IMR-90 (cell line): ENCODE results near the gene COLEC11. TPM values are rescaled to one million over a fixed set of nuclear protein-coding genes. Genes with fewer than 3 reads are reported as not detected.

ENCODE experiments used
- ATAC-seq: fragments of 200-7000 bp; cut with Tn5 transposase; 2 replicates; pipeline ENCODE4 v1.9.1; 2020; ENCODE audit warnings: low read depth, mild to moderate bottlenecking, moderate library complexity
- BruUV-seq: library from RNA; stranded (reverse); fragments of 400-500 nt; replicated peaks from 2 replicates; lab custom pipeline; 2021; lab: Mats Ljungman, UMichigan
- CTCF ChIA-PET: fragments of 300-600 bp; formaldehyde crosslinking; extraction: SDS; loops from one replicate; lab custom pipeline; 2021; ENCODE audit warnings: antibody characterized with exemption; lab: Yijun Ruan, JAX
- POLR2A ChIA-PET: fragments of 300-600 bp; sonication (Branson Sonifier 250); formaldehyde crosslinking; loops from one replicate; lab custom pipeline; 2022; ENCODE audit warnings: antibody characterized with exemption; ENCODE audit not compliant: unreplicated experiment; lab: Charles Lee
- DNase-seq: peaks from one replicate; pipeline ENCODE4 v3.0.0; 2013
- H2AFZ ChIP-seq: replicated peaks from 2 replicates; pipeline ENCODE3; 2013; ENCODE audit warnings: low read length, mild to moderate bottlenecking; ENCODE audit not compliant: poor library complexity
- H2AK5ac ChIP-seq: 2 replicates; pipeline ENCODE4 v1.6.1; 2013; ENCODE audit warnings: low read depth, low read length, inconsistent platforms
- H2AK9ac ChIP-seq: replicated peaks from 2 replicates; pipeline ENCODE3; 2013; ENCODE audit warnings: mild to moderate bottlenecking, low read depth, low read length, moderate library complexity; ENCODE audit not compliant: poor library complexity
- H2BK120ac ChIP-seq: 2 replicates; pipeline ENCODE4 v1.6.1; 2013; ENCODE audit warnings: low read depth, low read length, inconsistent platforms
- H2BK15ac ChIP-seq: 3 replicates; pipeline ENCODE4 v1.6.1; 2013; ENCODE audit warnings: low read depth, low read length, inconsistent platforms
- H2BK20ac ChIP-seq: 2 replicates; pipeline ENCODE4 v1.6.1; 2013; ENCODE audit warnings: low read depth, mild to moderate bottlenecking, inconsistent platforms, low read length, moderate library complexity
- H2BK5ac ChIP-seq: 2 replicates; pipeline ENCODE4 v1.6.1; 2013; ENCODE audit warnings: mild to moderate bottlenecking, low read depth, low read length, inconsistent platforms; ENCODE audit not compliant: poor library complexity, severe bottlenecking
- H3K14ac ChIP-seq: replicated peaks from 2 replicates; pipeline ENCODE4 v1.6.1; 2013; ENCODE audit warnings: low read depth, low read length, inconsistent platforms
- H3K18ac ChIP-seq: 2 replicates; pipeline ENCODE4 v1.6.1; 2013; ENCODE audit warnings: low read depth, low read length, control low read depth
- H3K23ac ChIP-seq: 2 replicates; pipeline ENCODE4 v1.6.1; 2013; ENCODE audit warnings: low read depth, low read length, inconsistent platforms
- H3K27ac ChIP-seq: 2 replicates; pipeline ENCODE4 v1.5.1; 2013; ENCODE audit warnings: mild to moderate bottlenecking, control low read depth, low read length; ENCODE audit not compliant: insufficient read depth
- H3K27me3 ChIP-seq: 2 replicates; pipeline ENCODE4 v1.6.1; 2013; ENCODE audit warnings: low read length; ENCODE audit not compliant: control insufficient read depth, insufficient read depth
- H3K36me3 ChIP-seq: 2 replicates; pipeline ENCODE4 v1.6.1; 2013; ENCODE audit warnings: low read length, mixed read lengths; ENCODE audit not compliant: control insufficient read depth, insufficient read depth
- H3K4ac ChIP-seq: 2 replicates; pipeline ENCODE4 v1.6.1; 2013; ENCODE audit warnings: low read depth, low read length, inconsistent platforms
- H3K4me1 ChIP-seq: 2 replicates; pipeline ENCODE4 v1.6.1; 2013; ENCODE audit warnings: low read length, mixed read lengths; ENCODE audit not compliant: control insufficient read depth, insufficient read depth
- H3K4me2 ChIP-seq: 2 replicates; pipeline ENCODE4 v1.6.1; 2013; ENCODE audit warnings: low read depth, mild to moderate bottlenecking, control low read depth, low read length, moderate library complexity
- H3K4me3 ChIP-seq: 2 replicates; pipeline ENCODE4 v1.5.1; 2013; ENCODE audit warnings: low read depth, mild to moderate bottlenecking, control low read depth, low read length, moderate library complexity; ENCODE audit not compliant: insufficient read depth
- H3K56ac ChIP-seq: 2 replicates; pipeline ENCODE4 v1.6.1; 2013; ENCODE audit warnings: low read length, inconsistent platforms; ENCODE audit not compliant: insufficient read depth; ENCODE audit errors: extremely low read depth
- H3K79me1 ChIP-seq, 2 experiments: 2 replicates each; pipeline ENCODE4 v1.6.1; 2013; ENCODE audit warnings: low read length in 2 of 2, inconsistent platforms in 1 of 2, low read depth in 1 of 2
- H3K9ac ChIP-seq: 2 replicates; pipeline ENCODE4 v1.6.1; 2013; ENCODE audit warnings: low read depth, low read length, control low read depth
- H3K9me1 ChIP-seq: 2 replicates; pipeline ENCODE4 v1.6.1; 2013; ENCODE audit warnings: low read length, inconsistent platforms; ENCODE audit not compliant: insufficient read depth
- H3K9me3 ChIP-seq: 2 replicates; pipeline ENCODE4 v1.6.1; 2013; ENCODE audit warnings: low read length; ENCODE audit not compliant: control insufficient read depth, insufficient read depth
- H4K20me1 ChIP-seq: 2 replicates; pipeline ENCODE4 v1.6.1; 2013; ENCODE audit warnings: low read length, inconsistent platforms; ENCODE audit not compliant: insufficient read depth
- H4K5ac ChIP-seq: 2 replicates; pipeline ENCODE4 v1.6.1; 2013; ENCODE audit warnings: mild to moderate bottlenecking, low read depth, low read length, control low read depth
- H4K8ac ChIP-seq, 2 experiments: 2 replicates each; pipeline ENCODE4 v1.6.1; 2013; ENCODE audit warnings: low read depth in 2 of 2, low read length in 2 of 2, control low read depth in 1 of 2, inconsistent platforms in 1 of 2
- H4K91ac ChIP-seq: 2 replicates; pipeline ENCODE4 v1.6.1; 2013; ENCODE audit warnings: low read depth, low read length, inconsistent platforms; ENCODE audit not compliant: insufficient read depth
- CHD1 ChIP-seq: IDR thresholded peaks from 2 replicates; pipeline ENCODE4 v1.6.1; 2012; ENCODE audit warnings: low read depth, low read length, improper control_type of control experiment
- FOS ChIP-seq: fragments of 150-350 bp; IDR thresholded peaks from 2 replicates; pipeline ENCODE4 v1.6.1; 2016; ENCODE audit warnings: low read depth, low read length
- WGBS, 2 experiments: methylation state at CpG; one replicate each; pipeline versions ENCODE4 v1.1.5 to v1.1.7; 2013; ENCODE audit warnings: missing lambda C conversion rate in 2 of 2; ENCODE audit not compliant: insufficient read length in 1 of 2; ENCODE audit errors: extremely low coverage in 2 of 2; 5-methylcytosine and 5-hydroxymethylcytosine counted together
- dilution Hi-C: fragments of 300-500 bp; cut with HindIII; formaldehyde crosslinking; loops from one replicate; pipeline ENCODE4 v1.14.3; 2018; ENCODE audit warnings: low sequenced_read_pairs; ENCODE audit not compliant: unreplicated experiment
- in situ Hi-C: fragments of 300-500 bp; cut with MboI; formaldehyde crosslinking; loops from 3 replicates; pipeline ENCODE4 v1.14.3; 2019; ENCODE audit warnings: low sequenced_read_pairs, inconsistent platforms, mixed read lengths
- intact Hi-C: fragments of 100-400 bp; cut with micrococcal nuclease; formaldehyde crosslinking; loops from 2 replicates; pipeline ENCODE4 v1.10.0; 2022
- polyA plus RNA-seq, 3 experiments: library from polyadenylated mRNA; depleted of rRNA; stranded (reverse); fragments of >200 nt; gene quantifications; 2 replicates each; pipeline ENCODE4 v1.2.3, GENCODE V29; 2012; ENCODE audit warnings: low replicate concordance in 1 of 3
- total RNA-seq: library from RNA; depleted of rRNA; stranded (reverse); fragments of >200 nt; gene quantifications from 2 replicates; pipeline ENCODE4 v1.2.3, GENCODE V29; 2012

The COLEC11 gene
- total and polyA plus RNA-seq, 2 of the 4 experiments (the other 2 are of a cell fraction) = under 0.01 to 0.24 TPM

DNA sequence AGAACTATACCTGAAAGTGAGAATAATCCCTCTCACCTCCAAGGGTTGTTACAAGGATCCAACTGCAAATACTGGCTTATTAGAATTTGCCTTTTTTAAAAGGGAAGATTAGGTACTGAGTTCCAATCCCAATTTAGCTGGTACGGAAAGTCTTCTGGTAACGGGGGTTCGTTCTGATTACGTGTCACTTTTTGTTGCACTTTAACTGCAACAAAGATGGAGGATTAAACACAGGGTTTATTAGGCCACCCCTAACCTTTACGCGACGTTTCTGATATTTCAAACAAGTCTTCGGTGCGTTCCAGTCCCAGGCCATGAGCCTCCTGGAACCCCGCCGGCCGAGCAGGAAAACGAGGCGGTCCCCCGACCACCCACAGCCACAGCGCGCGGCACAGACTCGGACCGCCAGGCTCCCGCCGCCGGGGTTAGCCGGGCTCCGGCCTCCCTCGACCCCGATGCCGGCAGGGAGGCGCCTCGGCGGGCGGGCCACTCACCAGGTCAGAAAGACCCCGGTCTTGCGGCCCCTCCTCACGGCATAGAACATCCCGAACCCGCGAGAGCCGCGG, 37.2 kb upstream of the COLEC11 start:
- peak overlapping the region; percentile 61 for H2BK5ac ChIP-seq
- H3K4ac ChIP-seq = peak overlapping the region; percentile 84
- ChIA-PET CTCF (no interaction called here), POLR2A (interaction anchor here (0.8 kb wide), 1 partner anchor 39 kb away, joined by 3 read pairs; no protein-coding TSS in a partner anchor)
- no peak overlapping the region for H2BK15ac ChIP-seq
- H3K4me3 ChIP-seq = peak overlapping the region; percentile 68
- peak overlapping the region; percentile 76 for H3K27ac ChIP-seq
- TF ChIP-seq FOS (no peak), CHD1 (0 out of 2 replicates have a peak, but pooled peaks have one; percentile 85)
- H4K91ac ChIP-seq = peak overlapping the region; percentile 36
- dilution Hi-C loops (no loop called here), intact Hi-C loops (loop anchor here (1.0 to 2.0 kb wide), 4 partner anchors 18 to 94 kb away; partner anchors contain the start of gene RPS7), in situ Hi-C loops (no loop called here)
- H3K9me1 ChIP-seq = peaks cover 8% of the 10 kb centered on the region; the same call in 1 of the 2 replicates
- H2AK9ac ChIP-seq = peak overlapping the region; percentile 96
- H3K4me2 ChIP-seq = peak overlapping the region; percentile 99
- peak overlapping the region; percentile 46; the same call in 1 of the 2 replicates for H4K5ac ChIP-seq
- no peak for DNase-seq
- H3K18ac ChIP-seq = no peak overlapping the region
- no peak overlapping the region for H2BK20ac ChIP-seq
- H3K36me3 ChIP-seq = peaks cover 19% of the 10 kb centered on the region
- H2AFZ ChIP-seq = peak overlapping the region; percentile 97
- H4K20me1 ChIP-seq = no peaks in the 10 kb centered on the region
- peak overlapping the region; percentile 92 for H3K14ac ChIP-seq
- TSS peak; percentile 70 for BruUV-seq
- whole genome bisulfite sequencing, 2 experiments = 0% methylated on average over 21 of the region's 40 CpGs; no CpG with 5 or more reads in 1 of the 2 experiments
- no peaks in the 10 kb centered on the region for H3K9me3 ChIP-seq
- H2AK5ac ChIP-seq = peak overlapping the region; percentile 46
- H3K4me1 ChIP-seq = peaks cover 3% of the 10 kb centered on the region; the same call in 1 of the 2 replicates
- H3K56ac ChIP-seq = peak overlapping the region; percentile 89
- ATAC-seq = peak; percentile 40
- no peaks in the 10 kb centered on the region for H3K27me3 ChIP-seq
- H3K23ac ChIP-seq = peak overlapping the region; percentile 54
- H3K9ac ChIP-seq = peak overlapping the region; percentile 74
- peak overlapping the region; percentile 61 to 88 for H4K8ac ChIP-seq
- peaks cover 30 to 50% of the 10 kb centered on the region in 2 experiments for H3K79me1 ChIP-seq
- no peak overlapping the region for H2BK120ac ChIP-seq
